GM19397 (cell line): Measurements from ENCODE around the gene KIF21A.

Experiments used
- ATAC-seq: cut with Tn5 transposase; IDR thresholded peaks from one replicate; pipeline ENCODE4 v1.9.1; 2021; ENCODE audit warnings: mild to moderate bottlenecking, moderate library complexity; ENCODE audit not compliant: unreplicated experiment

KIF21A gene

GRCh38 chr12:39440781-39441180 lies 2.1 kb downstream of the KIF21A start:
- no peak for ATAC-seq

- no peak for ATAC-seq
Observed at GRCh38 chr12:39440101-39440500, 2.8 kb downstream of the KIF21A start.

GRCh38 chr12:39435531-39435930 lies 7.4 kb downstream of the KIF21A start:
- ATAC-seq: no peak

- no peak for ATAC-seq
Observed at GRCh38 chr12:39431797-39432196, 11.1 kb downstream of the KIF21A start.

GRCh38 chr12:39431002-39431796 lies 11.7 kb downstream of the KIF21A start:
- ATAC-seq: no peak

GRCh38 chr12:39429809-39430208 lies 13.1 kb downstream of the KIF21A start:
- no peak for ATAC-seq

GRCh38 chr12:39427360-39427808 lies 15.5 kb downstream of the KIF21A start:
- no peak for ATAC-seq

GRCh38 chr12:39426636-39427240 lies 16.2 kb downstream of the KIF21A start:
- ATAC-seq: no peak

GRCh38 chr12:39420043-39420442 lies 22.9 kb downstream of the KIF21A start:
- no peak for ATAC-seq

- no peak for ATAC-seq
Observed at GRCh38 chr12:39419471-39419870, 23.4 kb downstream of the KIF21A start.

GRCh38 chr12:39417916-39418315 lies 25.0 kb downstream of the KIF21A start:
- ATAC-seq: no peak

- ATAC-seq: no peak
Observed at GRCh38 chr12:39413836-39414771, 28.8 kb downstream of the KIF21A start.

GRCh38 chr12:39412210-39412609 lies 30.7 kb downstream of the KIF21A start:
- no peak for ATAC-seq

- ATAC-seq: no peak
Observed at GRCh38 chr12:39406262-39406661, 36.7 kb downstream of the KIF21A start.

GRCh38 chr12:39405580-39405979 lies 37.3 kb downstream of the KIF21A start:
- no peak for ATAC-seq

- ATAC-seq: no peak
Observed at GRCh38 chr12:39404000-39404399, 38.9 kb downstream of the KIF21A start.

GRCh38 chr12:39403376-39403775 lies 39.5 kb downstream of the KIF21A start:
- no peak for ATAC-seq

- ATAC-seq: no peak
Observed at GRCh38 chr12:39402922-39403321, 40.0 kb downstream of the KIF21A start.

- no peak for ATAC-seq
Observed at GRCh38 chr12:39401459-39401858, 41.5 kb downstream of the KIF21A start.

GRCh38 chr12:39395866-39396265 lies 47.1 kb downstream of the KIF21A start:
- no peak for ATAC-seq

GRCh38 chr12:39393890-39394289 lies 49.0 kb downstream of the KIF21A start:
- no peak for ATAC-seq
